ENCODE data around the gene BET1. TPM values are rescaled to one million over a fixed set of nuclear protein-coding genes. Genes with fewer than 3 reads are reported as not detected.
A peak's percentile ranks its signal among the peaks of the same experiment; 100 is the strongest.
"Not testable (repeated sequence)": the region's sequence is repeated elsewhere in the genome, so short reads cannot be mapped to it uniquely, and the experiment has no call there.

Gene BET1
- total RNA-seq, 1 experiment from 2014 or later = 21.7 TPM

DNA sequence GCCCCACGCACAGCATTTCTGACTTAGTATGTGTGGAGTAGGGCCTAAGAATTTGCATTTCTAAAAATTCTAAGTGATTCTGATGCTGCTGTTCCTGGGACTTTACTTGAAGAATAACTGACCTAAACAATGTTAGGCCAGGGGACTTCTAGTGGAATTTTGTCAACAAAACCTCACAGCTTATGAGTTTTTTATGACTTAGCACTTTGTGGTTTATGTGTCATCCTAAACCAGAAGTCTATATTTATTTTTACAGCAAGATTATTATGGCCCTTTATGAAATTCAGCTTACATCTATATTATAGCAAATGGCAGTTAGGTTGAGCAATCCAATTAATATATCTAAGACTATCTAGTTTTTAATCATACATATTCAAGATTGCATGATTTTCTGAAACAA lies 24.6 kb upstream of the BET1 start:
- H3K27me3 ChIP-seq = no peaks in the 10 kb centered on the region
- no peak for DNase-seq
- no peaks in the 10 kb centered on the region for H3K9me3 ChIP-seq
- H3K4me3 ChIP-seq = no peak overlapping the region
- no peaks in the 10 kb centered on the region for H3K36me3 ChIP-seq

DNA sequence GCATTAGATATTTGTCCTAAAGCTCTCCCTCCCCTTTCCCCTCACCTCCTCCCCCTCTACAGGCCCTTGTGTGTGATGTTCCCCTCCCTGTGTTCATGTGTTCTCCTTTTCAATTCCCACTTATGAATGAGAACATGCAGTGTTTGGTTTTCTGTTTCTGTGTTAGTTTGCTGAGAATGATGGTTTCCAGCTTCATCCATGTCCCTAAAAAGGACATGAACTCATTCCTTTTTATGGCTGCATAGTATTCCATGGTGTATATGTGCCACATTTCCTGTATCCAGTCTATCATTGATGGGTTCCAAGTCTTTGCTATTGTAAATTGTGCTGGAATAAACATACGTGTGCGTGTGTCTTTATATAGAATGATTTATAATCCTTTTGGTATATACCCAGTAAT lies 22.5 kb upstream of the BET1 start:
- H3K4me3 ChIP-seq, H3K27me3 ChIP-seq, H3K9me3 ChIP-seq, H3K36me3 ChIP-seq, DNase-seq: not testable (repeated sequence)

DNA sequence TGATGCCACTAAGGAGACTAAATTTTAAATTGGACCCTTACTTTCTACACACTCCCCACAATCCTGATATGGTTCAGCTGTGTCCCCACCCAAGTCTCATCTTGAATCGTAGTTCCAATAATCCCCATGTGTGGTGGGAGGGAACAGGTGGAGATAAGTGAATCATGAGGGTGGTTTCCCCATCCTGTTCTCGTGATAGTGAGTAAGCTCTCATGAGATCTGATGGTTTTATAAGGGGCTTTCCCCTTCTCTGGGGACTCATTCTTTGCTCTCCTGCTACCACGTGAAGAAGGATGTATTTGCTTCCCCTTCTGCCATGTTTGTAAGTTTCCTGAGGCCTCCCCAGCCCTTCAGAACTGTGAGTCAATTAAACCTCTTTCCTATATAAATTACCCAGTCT lies 18.4 kb upstream of the BET1 start:
- H3K27me3 ChIP-seq = no peaks in the 10 kb centered on the region
- DNase-seq = no peak
- H3K9me3 ChIP-seq = no peaks in the 10 kb centered on the region
- H3K4me3 ChIP-seq = no peak overlapping the region
- no peaks in the 10 kb centered on the region for H3K36me3 ChIP-seq

DNA sequence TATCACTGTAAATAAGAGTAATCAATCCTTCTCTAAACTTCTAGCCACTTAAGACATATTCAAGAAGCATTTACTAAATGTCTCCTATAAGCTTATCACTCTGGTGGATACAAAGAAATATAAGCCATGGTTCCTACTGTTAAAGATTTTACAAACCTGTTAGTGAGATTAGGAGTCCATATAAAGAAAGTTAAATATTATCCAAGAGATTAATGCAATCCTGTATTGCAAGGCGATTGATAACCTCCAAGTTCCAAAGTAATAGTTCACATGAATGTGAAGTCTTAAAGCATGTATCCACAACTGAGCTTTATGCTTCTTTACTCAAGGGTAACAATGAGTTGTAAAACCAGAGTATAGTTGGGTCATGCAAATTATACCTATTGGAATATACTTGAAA lies 12.6 kb upstream of the BET1 start:
- no peak overlapping the region for H3K4me3 ChIP-seq
- no peak for DNase-seq
- H3K27me3 ChIP-seq = no peaks in the 10 kb centered on the region
- no peaks in the 10 kb centered on the region for H3K36me3 ChIP-seq
- no peaks in the 10 kb centered on the region for H3K9me3 ChIP-seq

DNA sequence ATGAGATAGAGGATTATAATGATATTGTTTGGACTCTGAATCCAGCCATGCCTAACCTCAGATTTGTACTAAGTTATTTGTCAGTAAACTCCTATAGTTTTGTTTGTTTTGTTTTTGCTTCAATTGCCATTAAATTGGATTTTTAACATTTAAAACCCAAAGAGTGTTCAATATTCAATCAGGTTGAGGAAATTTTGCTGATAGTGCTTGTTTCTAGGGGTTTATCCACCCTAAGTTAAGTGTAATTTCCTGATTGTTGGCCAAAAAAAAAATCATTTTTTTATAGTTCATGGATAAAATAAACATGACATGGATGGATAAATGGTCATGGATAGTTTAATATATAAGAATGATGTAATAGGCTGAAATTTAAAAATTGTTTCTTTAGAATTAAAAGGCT lies 11.4 kb upstream of the BET1 start:
- Histone ChIP-seq H3K9me3 (no peaks in the 10 kb centered on the region), H3K4me3 (no peak overlapping the region), H3K27me3 (no peaks in the 10 kb centered on the region), H3K36me3 (no peaks in the 10 kb centered on the region)
- DNase-seq = no peak

DNA sequence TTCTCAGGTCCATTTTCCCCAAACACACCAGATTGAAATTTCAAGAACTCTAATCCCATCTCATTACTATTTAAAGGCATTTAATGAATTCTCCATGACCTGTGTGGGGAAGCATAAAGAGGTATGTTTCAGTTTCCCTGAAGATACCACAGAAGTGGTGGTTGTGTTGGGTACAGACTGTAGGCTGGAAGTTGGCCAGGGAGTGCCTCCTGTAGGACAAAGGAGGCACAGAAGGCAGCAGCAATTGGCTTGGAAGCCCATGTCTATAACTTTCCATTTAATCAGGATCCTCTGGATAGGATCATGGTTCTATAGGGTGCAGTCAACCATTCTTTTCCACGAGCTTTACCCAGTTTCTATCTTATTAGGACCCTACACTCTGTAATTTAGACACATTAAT lies 8.6 kb upstream of the BET1 start:
- no peak for DNase-seq
- H3K4me3 ChIP-seq = no peak overlapping the region
- H3K27me3 ChIP-seq = no peaks in the 10 kb centered on the region

DNA sequence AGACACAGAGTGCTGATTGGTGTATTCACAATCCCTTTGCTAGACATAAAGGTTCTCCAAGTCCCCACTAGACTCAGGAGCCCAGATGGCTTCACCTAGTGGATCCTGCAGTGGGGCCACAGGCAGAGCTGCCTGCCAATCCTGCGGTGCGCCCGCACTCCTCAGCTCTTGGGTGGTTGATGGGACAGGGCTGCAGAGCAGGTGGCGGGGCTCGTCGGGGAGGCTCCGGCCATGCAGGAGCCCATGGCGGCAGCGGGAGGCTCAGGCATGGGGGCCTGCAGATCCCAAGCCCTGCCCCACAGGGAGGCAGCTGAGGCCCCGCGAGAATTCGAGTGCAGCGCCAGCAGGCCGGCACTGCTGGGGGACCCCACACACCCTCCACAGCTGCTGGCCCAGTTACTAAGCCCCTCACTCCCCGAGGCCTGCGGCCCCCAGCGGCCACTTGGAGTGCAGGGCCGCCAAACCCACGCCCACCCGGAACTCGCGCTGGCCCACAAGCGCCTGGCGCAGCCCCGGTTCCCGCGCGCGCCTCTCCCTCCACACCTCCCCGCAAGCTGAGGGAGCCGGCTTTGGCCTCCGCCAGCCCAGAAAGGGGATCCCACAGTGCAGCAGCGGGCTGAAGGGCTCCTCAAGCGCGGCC lies 7.7 kb upstream of the BET1 start:
- Histone ChIP-seq H3K9me3 (no peaks in the 10 kb centered on the region), H3K4me3 (no peak overlapping the region), H3K36me3 (no peaks in the 10 kb centered on the region), H3K27me3 (no peaks in the 10 kb centered on the region)
- no peak for DNase-seq

More for the DNA sequence above, 8.6 kb upstream of the BET1 start:
- no peaks in the 10 kb centered on the region for H3K9me3 ChIP-seq
- H3K36me3 ChIP-seq = no peaks in the 10 kb centered on the region

DNA sequence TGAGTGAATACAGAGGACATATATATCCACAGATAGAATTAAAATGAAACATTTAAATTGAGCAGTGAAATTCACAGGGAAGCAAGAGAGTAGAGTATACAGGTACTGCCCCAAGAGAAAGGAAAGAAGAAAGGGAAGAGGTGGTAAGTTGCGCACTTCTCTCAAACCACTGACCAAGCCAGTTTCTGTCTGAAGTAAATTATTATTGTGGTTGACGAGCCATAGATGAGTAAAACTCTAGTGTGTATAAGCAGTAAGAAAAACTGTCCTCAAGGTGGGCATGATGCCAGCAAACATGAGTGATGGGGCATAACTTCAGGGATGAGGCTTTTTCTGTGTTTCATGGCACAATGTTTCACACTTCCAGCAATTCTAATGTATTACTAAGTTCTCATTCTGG lies 4.4 kb upstream of the BET1 start:
- no peaks in the 10 kb centered on the region for H3K27me3 ChIP-seq

DNA sequence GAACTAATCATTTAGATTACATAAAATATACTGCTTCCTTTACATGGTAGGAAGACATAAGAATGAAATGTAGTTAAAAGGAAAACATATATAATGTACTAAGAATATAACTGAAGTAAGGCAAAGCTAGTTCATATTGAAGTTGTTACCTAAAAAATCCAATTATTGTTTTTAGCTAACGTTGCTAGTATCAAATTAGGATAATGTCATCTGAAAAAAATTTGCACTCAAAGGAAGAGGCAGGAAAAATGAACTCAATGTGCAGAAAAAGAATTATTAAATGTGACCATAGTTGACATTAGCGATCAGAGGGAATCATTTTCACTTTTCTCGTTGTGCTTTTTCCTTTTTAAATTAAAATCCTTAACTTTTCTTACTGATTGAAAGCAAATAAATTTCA lies 1.6 kb upstream of the BET1 start:
- Histone ChIP-seq H3K9me3 (no peaks in the 10 kb centered on the region), H3K36me3 (no peaks in the 10 kb centered on the region), H3K4me3 (no peak overlapping the region), H3K27me3 (no peaks in the 10 kb centered on the region)
- DNase-seq = no peak

More for the DNA sequence above, 4.4 kb upstream of the BET1 start:
- H3K9me3 ChIP-seq = no peaks in the 10 kb centered on the region
- no peaks in the 10 kb centered on the region for H3K36me3 ChIP-seq
- DNase-seq = peak; percentile 1
- no peak overlapping the region for H3K4me3 ChIP-seq

DNA sequence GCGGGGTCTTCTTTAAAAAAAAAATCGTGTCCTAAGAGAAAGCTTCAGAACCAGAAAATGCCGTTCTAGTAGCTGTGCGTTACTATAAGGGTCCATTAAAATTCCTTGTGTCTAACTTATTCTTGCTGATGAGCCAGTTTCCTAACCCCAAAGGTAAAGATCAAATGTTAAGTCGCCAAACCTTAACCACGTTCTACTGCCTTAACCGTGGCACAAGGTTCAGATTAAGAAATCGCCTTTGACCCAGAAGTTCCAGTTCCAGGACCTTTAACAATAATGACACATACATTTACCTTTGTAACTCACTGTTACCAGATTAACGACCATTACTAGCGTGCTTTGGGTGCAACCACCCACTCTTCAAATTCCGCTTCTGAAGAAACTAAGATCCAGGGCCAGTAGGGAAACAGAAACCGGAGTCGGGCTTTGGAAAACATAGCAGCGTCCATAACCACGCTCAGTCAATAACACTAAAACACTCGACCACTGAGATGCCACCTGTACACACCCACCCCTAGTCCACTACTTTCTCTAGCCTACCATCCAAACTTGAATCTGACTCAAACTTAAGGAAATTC lies 620 bp downstream of the BET1 start:
- Histone ChIP-seq H3K4me3 (peak overlapping the region; percentile 90), H3K9me3 (no peaks in the 10 kb centered on the region), H3K27me3 (no peaks in the 10 kb centered on the region), H3K36me3 (no peaks in the 10 kb centered on the region)
- DNase-seq = no peak

DNA sequence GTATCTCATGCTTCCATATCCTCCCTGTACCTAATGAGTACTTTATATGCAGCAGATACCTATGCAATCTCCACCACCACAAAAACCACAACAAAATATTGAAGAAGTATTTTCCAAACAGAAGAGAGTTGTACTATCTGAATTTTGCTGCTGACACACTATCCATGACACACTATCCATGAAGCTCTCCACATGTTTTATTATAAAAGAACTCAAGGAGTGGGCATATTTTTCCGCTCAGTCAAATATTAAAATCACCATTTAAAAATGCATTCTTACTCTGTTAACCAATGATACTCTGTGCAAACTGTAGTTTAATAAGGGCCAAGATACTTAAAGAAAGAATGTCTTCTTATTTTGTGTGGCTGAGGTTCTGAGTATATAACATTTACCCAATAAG lies 2.8 kb downstream of the BET1 start:
- no peaks in the 10 kb centered on the region for H3K27me3 ChIP-seq
- no peak overlapping the region for H3K4me3 ChIP-seq
- H3K36me3 ChIP-seq = no peaks in the 10 kb centered on the region
- no peaks in the 10 kb centered on the region for H3K9me3 ChIP-seq
- DNase-seq = no peak

DNA sequence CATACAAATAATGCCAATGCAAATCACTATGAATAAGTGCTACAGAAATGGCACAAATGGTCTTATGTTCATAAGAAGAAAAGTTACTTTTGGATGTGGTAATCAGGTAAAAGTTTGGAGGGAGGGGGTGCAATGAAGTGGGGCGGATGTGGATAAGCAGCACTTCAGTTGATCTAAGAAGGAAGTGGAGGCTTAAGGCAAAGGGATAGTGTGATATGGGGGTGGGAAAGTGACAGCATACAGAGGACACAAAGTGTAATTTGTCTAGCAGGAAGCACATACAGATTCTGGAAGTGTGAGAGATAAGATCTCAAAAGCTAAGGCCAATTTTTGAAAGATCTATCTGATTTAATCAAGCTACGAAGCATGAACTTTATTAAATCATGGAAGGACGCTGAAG lies 6.3 kb downstream of the BET1 start:
- H3K9me3 ChIP-seq = no peaks in the 10 kb centered on the region
- peaks cover 3% of the 10 kb centered on the region; the same call in 1 of the 2 replicates for H3K36me3 ChIP-seq
- H3K4me3 ChIP-seq = no peak overlapping the region
- H3K27me3 ChIP-seq = no peaks in the 10 kb centered on the region
- DNase-seq = no peak

DNA sequence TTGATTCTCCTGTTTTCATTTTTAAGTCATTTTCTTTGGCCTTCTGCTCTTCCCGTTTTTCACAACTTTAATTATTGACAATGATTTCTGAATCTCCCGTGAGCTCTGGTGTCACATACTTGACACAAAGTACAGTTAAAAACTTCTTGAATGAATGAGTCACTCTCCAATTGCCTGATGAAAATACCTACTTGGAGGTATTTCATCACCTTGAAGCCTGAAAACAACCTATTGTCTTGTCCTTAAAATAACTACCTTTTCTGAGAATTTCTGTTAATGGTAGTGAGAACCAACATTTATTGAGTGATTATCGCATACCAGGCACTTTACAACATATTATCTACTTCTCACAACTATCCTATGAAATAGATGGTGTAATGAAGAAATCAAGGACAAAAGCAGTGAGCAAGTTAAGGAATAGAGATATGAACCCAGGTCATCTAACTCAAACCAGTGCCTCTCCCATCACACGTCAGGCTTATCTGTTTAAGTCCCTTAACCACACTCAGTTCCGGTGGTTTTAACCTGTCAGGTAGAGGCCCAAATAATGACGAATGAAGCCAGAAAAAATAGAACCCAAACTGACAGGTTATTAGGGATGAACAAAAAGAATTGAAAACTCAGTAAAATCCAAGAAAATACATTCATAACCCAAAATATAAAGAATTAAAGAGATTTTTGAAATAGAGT lies 11.6 kb downstream of the BET1 start:
- Histone ChIP-seq H3K9me3 (no peaks in the 10 kb centered on the region), H3K36me3 (peaks cover 3% of the 10 kb centered on the region; the same call in 1 of the 2 replicates), H3K4me3 (no peak overlapping the region), H3K27me3 (no peaks in the 10 kb centered on the region)
- DNase-seq = no peak

DNA sequence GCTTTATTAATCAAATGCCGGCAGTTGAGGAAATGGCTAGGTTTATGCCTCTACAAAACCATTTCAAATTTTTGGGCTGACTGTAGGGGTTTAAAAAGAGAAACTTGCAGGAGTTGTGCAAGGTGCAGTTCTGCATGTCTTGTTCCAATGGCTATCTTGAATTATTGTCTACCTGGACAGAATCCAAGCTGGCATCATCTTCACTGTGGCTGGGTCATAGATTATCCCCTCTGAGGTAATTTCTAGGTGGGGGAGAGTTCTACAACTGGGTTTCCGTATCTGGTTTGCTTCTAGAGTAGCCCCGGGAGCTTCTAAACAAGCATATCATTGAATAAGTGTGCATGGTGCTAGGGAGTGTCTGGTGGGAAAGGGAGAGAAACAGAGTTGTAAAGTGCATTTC lies 16.9 kb downstream of the BET1 start:
- Histone ChIP-seq H3K36me3 (no peaks in the 10 kb centered on the region), H3K4me3 (no peak overlapping the region), H3K27me3 (no peaks in the 10 kb centered on the region), H3K9me3 (no peaks in the 10 kb centered on the region)
- DNase-seq = no peak

DNA sequence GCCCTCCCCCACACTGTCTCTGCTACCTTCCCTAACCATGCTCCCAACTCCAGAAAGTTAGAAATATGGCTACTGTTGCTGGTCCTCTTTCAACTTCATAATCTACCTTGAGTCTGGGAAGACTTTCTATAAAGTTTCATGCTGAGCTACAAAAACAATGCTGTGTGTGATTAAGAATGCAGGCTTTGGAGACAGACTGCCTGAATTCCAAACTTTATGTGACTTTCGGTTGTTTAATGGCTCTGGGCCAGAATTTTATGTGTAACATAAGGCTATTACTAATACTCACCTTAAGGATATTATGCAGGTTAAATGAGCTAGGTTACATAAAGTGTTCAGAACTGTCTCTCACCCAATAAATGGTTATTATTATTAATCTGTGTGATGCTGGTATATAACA lies 19.1 kb downstream of the BET1 start:
- Histone ChIP-seq H3K4me3 (no peak overlapping the region), H3K9me3 (no peaks in the 10 kb centered on the region), H3K27me3 (no peaks in the 10 kb centered on the region), H3K36me3 (no peaks in the 10 kb centered on the region)
- DNase-seq = no peak

DNA sequence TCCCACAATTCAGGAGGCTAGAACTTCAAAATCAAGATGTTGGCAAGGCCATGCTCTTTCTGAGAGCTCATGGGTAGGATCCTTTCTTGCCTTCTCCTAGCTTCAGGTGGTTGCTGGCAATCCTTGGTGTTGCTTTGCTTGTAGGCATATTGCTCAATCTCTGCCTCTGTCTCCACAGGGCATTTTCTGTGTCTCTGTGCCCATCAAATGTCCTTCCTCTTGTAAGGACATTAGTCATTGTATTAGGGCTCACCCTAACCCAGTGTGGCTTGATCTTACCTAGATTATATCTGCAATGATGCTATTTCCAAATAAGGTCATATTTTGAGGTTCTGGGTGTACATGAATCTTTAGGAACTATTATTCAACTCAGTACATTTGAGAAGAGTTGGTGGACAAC lies 20.1 kb downstream of the BET1 start:
- H3K27me3 ChIP-seq = no peaks in the 10 kb centered on the region
- H3K4me3 ChIP-seq = no peak overlapping the region
- DNase-seq = no peak
- H3K9me3 ChIP-seq = no peaks in the 10 kb centered on the region
- no peaks in the 10 kb centered on the region for H3K36me3 ChIP-seq

DNA sequence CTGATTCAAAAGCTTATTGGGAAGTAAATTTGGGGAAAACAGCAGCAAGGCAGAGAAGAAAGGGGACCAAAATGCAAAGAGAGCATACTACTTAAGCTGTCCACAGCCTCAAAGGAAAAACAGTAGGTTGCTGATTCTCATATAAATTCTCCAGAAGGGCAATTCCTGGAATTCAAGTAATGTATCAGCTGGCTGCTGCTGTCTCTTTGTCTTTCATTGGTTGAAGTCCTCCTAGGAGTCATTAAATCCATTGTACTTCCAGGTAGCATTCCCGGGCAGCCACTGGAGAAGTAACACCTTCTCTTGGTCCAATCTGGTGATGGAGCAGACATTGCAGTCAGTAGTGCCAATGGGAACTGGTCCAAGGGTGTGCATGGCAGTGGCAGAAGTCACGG lies 22.7 kb downstream of the BET1 start:
- H3K27me3 ChIP-seq = no peaks in the 10 kb centered on the region
- no peaks in the 10 kb centered on the region for H3K9me3 ChIP-seq
- no peaks in the 10 kb centered on the region for H3K36me3 ChIP-seq
- no peak overlapping the region for H3K4me3 ChIP-seq
- DNase-seq = no peak

All from MG63 (cell line).